GM19035 (cell line): ENCODE measurements around the gene COMTD1.

Experiments
- ATAC-seq: cut with Tn5 transposase; IDR thresholded peaks from one replicate; pipeline ENCODE4 v1.9.1; 2021; ENCODE audit not compliant: unreplicated experiment

COMTD1 gene

GRCh38 chr10:75245354-75246250 lies 9.8 kb upstream of the COMTD1 start:
- no peak for ATAC-seq

GRCh38 chr10:75244487-75245353 lies 9.0 kb upstream of the COMTD1 start:
- no peak for ATAC-seq

DNA sequence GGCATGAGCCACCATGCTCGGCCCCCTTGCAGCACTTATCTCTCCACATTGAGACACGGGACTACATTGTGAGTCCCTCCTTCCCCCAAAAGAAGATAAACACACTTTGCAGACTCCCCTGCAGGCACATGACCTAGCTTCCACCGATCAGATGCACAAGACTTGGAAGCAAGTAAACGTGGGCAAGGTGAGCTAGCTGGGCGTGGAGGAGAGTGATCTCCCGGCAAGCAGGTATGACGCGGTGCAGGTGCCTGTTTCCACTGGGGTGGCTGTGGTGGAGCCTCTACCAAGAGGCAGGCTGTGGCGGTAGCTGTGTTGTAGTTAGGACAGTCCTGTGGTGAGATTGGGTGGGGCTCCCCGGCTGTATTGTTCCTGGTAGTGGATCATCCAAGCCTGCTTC lies 7.7 kb upstream of the COMTD1 start:
- ATAC-seq = no peak

DNA sequence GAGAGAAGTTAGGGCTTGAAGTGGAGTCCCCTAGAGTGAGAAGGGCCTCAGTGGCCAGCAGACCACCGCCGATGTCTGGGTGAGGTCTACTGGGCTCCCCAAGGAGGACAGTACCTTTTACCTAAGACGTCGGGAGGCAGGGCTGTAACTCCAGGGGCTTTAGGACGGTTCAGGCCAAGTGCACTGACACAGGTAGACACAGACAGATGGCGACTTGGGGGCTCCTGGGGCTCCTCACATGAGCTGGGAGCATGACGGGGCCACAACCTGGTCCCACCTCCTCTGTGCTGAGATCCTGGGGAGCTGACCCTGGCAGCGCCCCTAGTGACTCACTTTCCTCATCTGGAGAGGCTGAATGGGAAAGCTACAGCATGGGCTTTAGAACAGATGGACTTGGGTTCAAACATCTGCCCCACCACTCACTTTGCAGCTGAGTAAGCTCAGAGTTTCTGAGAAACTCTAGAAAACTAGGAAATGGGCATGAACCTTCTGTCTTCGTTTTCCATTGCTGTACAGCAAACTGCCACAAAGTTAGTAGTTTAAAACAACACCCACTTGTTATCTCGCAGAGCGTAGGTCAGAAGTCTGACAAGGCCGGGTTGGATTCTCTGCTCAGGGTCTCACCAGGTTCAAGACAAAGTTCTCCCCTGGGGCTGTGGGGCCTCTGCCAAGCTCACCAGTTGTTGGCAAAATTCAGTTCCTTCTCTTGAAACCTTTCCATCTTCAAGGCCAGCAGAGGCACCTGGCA lies 4.7 kb upstream of the COMTD1 start:
- ATAC-seq = no peak

GRCh38 chr10:75239096-75239790 lies 3.5 kb upstream of the COMTD1 start:
- ATAC-seq = no peak

- ATAC-seq = no peak
These were observed 2.7 kb upstream of the COMTD1 start for GRCh38 chr10:75238182-75239095.

DNA sequence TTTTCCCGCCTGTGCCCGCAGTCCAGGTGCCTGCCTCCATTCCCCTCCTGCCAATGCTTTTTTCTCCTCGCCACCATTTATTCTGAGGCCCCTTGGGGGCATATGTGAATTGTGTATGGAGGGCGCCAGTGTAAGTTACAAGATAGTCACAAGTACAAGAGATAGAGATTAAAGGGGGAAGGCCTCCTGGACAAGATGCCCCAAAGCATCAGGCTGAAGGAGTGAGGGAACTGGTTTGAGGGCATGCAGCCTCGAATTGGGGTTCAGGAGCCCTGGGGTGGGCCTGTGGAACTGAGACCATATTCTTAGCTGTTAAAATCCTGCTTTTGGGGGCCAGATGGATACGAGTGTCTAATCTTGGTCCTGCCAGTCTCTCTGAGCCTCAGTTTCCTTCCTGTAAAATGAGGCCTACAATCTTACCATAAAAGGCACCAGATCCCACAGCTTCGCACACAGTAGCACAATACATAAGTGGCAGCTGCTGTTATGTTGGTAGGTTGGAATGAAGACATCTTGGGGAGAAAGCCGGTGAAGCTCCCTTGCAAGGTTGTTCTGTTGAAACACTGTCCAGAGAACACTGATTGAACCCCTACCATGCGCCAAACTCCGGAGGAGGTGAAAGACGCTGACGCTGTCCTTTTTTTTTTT lies 545 bp upstream of the COMTD1 start:
- ATAC-seq = peak; percentile 1

DNA sequence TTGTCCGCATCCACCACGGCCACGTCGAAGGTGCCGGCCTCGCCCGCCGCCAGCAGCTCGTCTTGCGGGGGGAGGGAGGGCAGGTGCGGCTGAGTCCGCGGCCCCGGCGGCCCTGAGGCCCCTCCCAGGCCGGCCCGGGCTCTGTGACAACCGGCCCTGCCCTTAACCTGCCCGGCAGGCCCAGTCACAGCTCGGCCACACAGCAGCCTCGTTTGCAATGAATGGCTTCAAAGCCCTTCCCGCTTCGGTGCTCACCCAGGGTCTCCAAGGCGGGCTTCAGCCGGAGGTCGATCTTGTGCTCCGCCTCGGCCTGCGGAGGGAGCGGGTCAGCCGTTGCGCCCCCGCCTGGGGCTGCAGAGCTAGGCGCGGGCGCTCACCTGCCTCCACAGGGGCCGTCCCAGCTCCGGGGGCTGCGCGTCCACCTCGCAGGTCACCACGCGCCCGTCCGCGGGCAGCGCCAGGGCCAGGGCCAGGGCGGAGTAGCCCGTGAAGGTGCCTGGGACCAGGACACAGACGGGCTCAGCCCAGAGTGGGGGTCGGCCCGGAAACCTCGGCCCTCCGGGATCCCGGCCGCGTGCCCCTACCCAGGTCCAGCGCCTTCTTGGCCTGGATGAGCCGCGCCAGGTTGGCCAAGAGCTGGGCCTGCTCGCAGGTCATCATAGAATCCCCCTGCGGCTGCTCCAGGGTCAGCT lies 928 bp downstream of the COMTD1 start:
- peak; percentile 1 for ATAC-seq

DNA sequence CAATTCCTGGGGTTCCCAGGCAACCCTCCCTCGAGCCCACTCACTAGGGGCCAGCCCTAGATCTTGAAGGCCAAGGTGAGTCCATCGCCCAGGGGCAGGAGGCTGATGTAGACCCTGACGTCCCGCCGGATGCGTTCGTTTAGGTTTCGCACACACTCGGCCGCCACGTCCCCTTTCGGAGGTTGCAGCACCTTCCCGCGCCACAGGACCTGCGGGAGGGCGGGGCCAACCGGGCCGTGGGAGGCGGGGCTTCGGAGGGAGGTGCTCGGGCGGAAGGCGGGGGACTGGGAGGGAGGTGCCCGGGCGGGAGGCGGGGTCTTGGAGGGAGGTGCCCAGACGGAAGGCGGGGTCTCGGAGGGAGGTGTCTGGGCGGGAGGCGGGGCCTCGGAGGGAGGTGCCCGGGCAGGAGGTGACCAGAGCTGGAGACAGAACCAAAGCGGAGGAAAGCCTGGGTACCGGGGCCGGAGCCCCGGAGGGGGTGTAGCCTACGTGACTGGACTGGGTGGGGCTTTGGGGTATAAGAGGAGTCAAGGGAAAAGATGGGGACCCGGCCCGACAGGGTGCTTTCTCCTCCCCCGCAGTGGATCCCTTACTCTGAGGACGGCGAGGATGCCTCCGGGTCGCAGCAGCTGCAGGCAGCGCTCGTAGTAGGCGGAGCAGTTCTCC lies 1.6 kb downstream of the COMTD1 start:
- ATAC-seq = peak; percentile 53

GRCh38 chr10:75233444-75234016 lies 2.2 kb downstream of the COMTD1 start:
- ATAC-seq = no peak

DNA sequence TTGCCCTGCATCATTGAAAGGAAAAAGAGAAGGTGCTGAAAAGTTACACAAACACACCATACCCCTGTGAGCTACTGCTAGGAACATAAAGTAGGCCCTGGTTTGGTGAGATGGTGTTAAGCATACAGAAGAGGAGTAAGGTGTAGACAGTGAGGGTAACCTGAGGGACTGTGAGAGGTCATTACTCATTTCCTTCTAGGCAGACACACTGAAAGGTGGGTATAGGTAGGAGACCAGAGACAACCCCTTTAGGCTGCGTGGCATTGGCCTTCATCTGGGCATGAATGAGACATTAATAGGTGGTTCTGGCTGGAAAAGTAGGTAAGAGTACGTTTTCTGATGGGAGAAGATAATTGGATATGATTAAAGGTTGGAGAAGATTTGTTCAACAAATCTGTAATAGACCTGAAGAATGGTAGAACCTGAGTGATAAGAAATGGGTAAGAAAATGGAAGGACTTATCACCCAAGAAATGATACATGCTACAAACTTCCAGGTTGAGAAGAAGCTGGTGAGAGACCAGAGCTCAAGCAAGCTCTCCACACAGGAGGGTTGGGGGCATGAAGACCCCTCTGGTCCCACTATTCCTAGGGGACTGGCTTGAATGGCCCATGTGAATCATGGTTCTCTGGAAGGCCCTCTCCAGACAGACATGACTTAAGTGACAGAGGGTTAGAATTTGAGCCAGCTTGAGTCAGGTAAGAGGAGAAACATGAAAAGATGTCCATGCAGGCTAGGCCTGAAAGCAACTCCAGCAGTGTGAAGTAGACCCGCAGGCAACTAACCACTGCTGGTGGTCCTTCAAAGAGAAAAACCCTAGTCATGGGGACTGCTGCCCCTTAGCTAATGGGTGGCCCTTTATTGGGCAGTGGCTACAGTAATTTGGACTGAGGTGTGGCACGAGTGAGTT lies 3.8 kb downstream of the COMTD1 start:
- ATAC-seq = no peak

GRCh38 chr10:75230600-75231038 lies 5.1 kb downstream of the COMTD1 start:
- ATAC-seq = no peak

- no peak for ATAC-seq
These were observed 5.8 kb downstream of the COMTD1 start for GRCh38 chr10:75229971-75230370.

DNA sequence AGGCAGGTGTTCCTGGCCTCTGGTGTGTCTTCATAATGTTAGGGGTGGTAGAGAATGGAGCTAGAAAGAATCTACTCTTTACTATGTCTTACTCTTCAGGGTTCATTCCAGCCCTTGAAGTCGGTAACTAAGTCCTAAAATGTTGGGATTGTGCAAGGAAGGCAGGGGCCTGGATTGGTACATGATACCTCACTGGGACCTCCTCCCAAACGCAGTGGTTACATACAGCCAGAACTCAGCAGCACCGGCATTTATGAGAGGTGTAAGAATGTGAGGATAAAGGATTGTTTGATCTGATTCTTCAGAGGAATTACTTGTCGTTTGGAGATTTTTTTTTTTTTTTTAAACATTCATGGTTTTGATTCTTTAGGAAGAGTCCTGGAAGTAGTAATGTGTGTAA lies 6.9 kb downstream of the COMTD1 start:
- ATAC-seq = no peak

DNA sequence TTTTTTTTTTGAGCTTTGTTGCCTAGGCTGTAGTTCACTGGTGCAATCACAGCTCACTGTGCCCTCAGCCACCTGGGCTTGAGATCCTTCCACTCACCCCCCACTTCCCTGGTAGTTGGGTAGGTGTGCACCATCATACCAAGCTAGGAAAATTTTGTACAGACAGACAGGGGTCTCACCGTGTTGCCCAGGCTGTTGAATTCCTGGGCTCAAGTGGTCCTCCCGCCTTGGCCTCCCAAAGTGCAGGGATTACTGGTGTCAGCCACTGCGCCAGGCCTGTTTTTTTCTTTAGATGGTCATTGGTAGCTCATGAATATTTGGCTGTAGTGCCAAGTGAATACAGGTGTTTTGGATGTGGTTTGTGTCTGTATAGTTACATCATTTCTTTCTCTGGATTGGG lies 7.5 kb downstream of the COMTD1 start:
- no peak for ATAC-seq

DNA sequence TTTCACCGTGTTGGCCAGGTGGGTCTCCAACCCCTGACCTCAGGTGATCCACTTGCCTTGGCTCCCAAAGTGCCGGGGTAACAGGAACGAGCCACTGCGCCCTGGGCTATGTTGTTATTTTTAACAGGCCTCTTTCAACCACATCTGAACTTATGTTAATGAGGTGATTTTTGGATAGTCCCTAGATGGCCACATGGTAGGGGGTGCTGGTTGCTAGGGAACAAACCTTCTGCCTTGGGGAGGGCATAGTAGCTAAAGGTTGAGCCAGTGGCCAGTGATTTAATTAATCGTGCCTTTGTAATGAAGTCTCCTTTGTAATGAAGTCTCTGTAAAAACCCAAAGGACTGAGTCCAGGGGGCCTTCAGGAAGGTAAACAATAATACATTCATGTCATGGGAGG lies 9.1 kb downstream of the COMTD1 start:
- ATAC-seq = no peak

DNA sequence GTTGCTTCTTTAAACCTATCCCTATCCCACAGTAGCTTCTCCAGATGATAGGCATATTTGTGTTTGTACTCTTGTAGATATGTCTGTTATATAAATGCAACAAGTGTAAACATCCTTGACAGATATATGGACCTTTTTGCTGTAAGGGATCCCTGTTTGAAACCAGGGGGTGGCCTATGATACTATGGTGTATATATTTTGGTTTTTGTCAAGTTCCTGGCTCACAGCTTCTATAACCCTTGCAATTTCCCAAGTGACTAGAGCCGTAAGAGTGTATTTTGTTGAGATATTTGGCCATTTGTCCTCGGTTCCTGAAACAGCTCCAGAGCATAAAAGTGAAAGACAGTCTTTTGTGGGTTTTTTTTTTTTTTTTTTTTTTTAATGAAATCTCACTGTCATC lies 9.7 kb downstream of the COMTD1 start:
- no peak for ATAC-seq
